Osteoblast (primary cell): Measurements from ENCODE around the gene FAM20C. TPM values are rescaled to one million over a fixed set of nuclear protein-coding genes. Genes with fewer than 3 reads are reported as not detected.

Experiments used
- DNase-seq: peaks from one replicate; pipeline ENCODE4 v3.0.0; 2011; ENCODE audit warnings: low spot score, mixed read lengths; ENCODE audit not compliant: insufficient read length; ENCODE audit errors: missing footprints
- H2AFZ ChIP-seq: 2 replicates; pipeline ENCODE4 v1.6.0; 2011; ENCODE audit warnings: mild to moderate bottlenecking, low read length
- H3K27ac ChIP-seq: 2 replicates; pipeline ENCODE4 v1.5.1; 2011; ENCODE audit warnings: mild to moderate bottlenecking, low read depth, low read length, moderate library complexity
- H3K27me3 ChIP-seq: 2 replicates; pipeline ENCODE4 v1.6.0; 2012; ENCODE audit warnings: mild to moderate bottlenecking, control low read depth, inconsistent platforms, low read length, moderate library complexity; ENCODE audit not compliant: insufficient read depth
- H3K36me3 ChIP-seq: 2 replicates; pipeline ENCODE4 v1.5.1; 2011; ENCODE audit warnings: mild to moderate bottlenecking, low read length, control low read depth, moderate library complexity; ENCODE audit not compliant: insufficient read depth
- H3K4me1 ChIP-seq: 2 replicates; pipeline ENCODE4 v1.5.1; 2011; ENCODE audit warnings: mild to moderate bottlenecking, low read length, control low read depth, moderate library complexity; ENCODE audit not compliant: insufficient read depth
- H3K4me2 ChIP-seq: 2 replicates; pipeline ENCODE4 v1.6.0; 2011; ENCODE audit warnings: mild to moderate bottlenecking, low read length; ENCODE audit not compliant: insufficient read depth
- H3K4me3 ChIP-seq: fragments of 200-600 bp; sonication (generic); 3 replicates; pipeline ENCODE4 v1.5.1; 2012; ENCODE audit warnings: mild to moderate bottlenecking, low read length, inconsistent platforms; ENCODE audit not compliant: insufficient read depth
- H3K79me2 ChIP-seq: 2 replicates; pipeline ENCODE4 v1.6.0; 2012; ENCODE audit warnings: mild to moderate bottlenecking, low read length, control low read depth, inconsistent platforms; ENCODE audit not compliant: insufficient read depth
- H3K9me3 ChIP-seq: 2 replicates; pipeline ENCODE4 v1.5.1; 2011; ENCODE audit warnings: low read depth, low read length, control low read depth
- H4K20me1 ChIP-seq: 2 replicates; pipeline ENCODE4 v1.6.0; 2012; ENCODE audit warnings: mild to moderate bottlenecking, low read length, control low read depth; ENCODE audit not compliant: insufficient read depth
- CTCF ChIP-seq: IDR thresholded peaks from 2 replicates; pipeline ENCODE4 v1.5.1; 2011; ENCODE audit warnings: mild to moderate bottlenecking, low read depth, low read length, moderate library complexity; ENCODE audit errors: extremely low read depth
- total RNA-seq: library from RNA; depleted of rRNA; stranded (reverse); fragments of >200 nt; gene quantifications from 2 replicates; pipeline ENCODE4 v1.2.3, GENCODE V29; 2012

Gene FAM20C
- total RNA-seq, 1 donor: 46.0 TPM

GRCh38 chr7:265998-266850 is 73.9 kb downstream of the FAM20C start:
- DNase-seq: peak; percentile 71
- H3K4me2 ChIP-seq: no peak overlapping the region
- H3K27ac ChIP-seq: no peak overlapping the region
- no peak overlapping the region for H2AFZ ChIP-seq
- H3K9me3 ChIP-seq: peaks cover 5% of the 10 kb centered on the region
- H3K4me1 ChIP-seq: no peaks in the 10 kb centered on the region
- no peak for TF ChIP-seq CTCF
- H3K79me2 ChIP-seq: no peaks in the 10 kb centered on the region
- no peaks in the 10 kb centered on the region for H3K36me3 ChIP-seq
- no peaks in the 10 kb centered on the region for H3K27me3 ChIP-seq
- H3K4me3 ChIP-seq: no peak overlapping the region
- H4K20me1 ChIP-seq: peaks cover 10% of the 10 kb centered on the region

DNA sequence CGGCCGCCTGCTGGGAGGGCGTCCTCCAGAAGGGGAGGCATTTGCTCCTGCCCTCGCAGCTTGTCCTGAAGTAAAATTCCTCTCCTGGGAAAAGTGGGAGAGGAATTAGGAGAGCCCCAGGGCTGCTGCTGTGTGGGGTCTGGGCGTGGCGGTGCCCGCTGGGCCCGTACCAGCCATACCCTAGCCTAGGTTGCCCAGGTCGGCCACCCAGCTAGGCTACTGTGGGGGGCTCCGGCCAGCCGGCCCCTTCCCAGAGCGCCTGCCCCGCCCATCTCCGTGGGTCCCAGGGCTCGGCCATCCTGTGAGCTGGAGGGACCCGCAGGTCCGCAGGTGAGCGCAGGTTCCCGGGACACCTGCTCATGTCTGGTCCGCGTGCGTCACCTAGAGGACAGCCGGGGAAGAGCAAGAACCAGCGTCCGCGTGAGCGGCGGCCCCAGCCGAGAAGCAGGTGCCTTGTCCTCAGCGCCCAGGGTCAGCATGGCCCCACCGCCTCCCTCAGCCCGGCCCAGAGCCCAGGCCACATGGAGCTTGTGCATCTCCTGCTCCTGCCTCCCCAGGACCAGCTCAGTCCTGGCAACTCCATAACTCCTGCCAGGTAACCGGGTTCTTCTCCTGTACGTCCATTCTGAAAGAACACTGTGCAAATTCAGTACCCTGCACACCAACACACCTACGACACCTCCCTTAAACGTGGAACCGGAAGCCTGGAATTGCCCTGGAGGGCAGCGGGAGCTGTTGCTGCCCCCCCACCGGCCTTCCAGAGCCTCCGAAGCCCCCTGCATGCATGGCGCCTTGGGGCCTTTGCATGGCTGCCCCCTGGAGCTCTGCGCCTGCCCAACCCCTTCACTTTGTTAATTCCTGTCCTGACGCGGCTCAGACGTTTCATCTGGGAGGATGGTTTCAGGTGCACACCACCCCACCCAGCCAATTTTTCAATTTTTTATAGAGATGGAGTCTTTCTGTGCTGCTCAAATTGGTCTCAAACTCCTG is 74.8 kb downstream of the FAM20C start:
- no peaks in the 10 kb centered on the region for H3K27me3 ChIP-seq
- no peak overlapping the region for H3K27ac ChIP-seq
- H3K36me3 ChIP-seq: no peaks in the 10 kb centered on the region
- no peaks in the 10 kb centered on the region for H3K79me2 ChIP-seq
- H4K20me1 ChIP-seq: peaks cover 9% of the 10 kb centered on the region
- H2AFZ ChIP-seq: no peak overlapping the region
- H3K4me3 ChIP-seq: no peak overlapping the region
- H3K9me3 ChIP-seq: peaks cover 5% of the 10 kb centered on the region
- peak; percentile 76 for DNase-seq
- no peaks in the 10 kb centered on the region for H3K4me1 ChIP-seq
- TF ChIP-seq CTCF: peak; percentile 24
- no peak overlapping the region for H3K4me2 ChIP-seq

GRCh38 chr7:268991-269390 is 76.6 kb downstream of the FAM20C start:
- DNase-seq: peak; percentile 76
- Histone ChIP-seq H3K79me2 (no peaks in the 10 kb centered on the region), H3K27me3 (no peaks in the 10 kb centered on the region), H3K4me3 (no peak overlapping the region), H3K4me2 (no peak overlapping the region), H4K20me1 (peaks cover 4% of the 10 kb centered on the region), H3K36me3 (no peaks in the 10 kb centered on the region), H3K4me1 (no peaks in the 10 kb centered on the region), H3K9me3 (peaks cover 10% of the 10 kb centered on the region), H2AFZ (no peak overlapping the region), H3K27ac (no peak overlapping the region)
- TF ChIP-seq CTCF: no peak
